Measurements from ENCODE around the gene NTN1. TPM values are rescaled to one million over a fixed set of nuclear protein-coding genes. Genes with fewer than 3 reads are reported as not detected.
"Not testable (repeated sequence)": the region's sequence is repeated elsewhere in the genome, so short reads cannot be mapped to it uniquely, and the experiment has no call there.

Gene NTN1
- 7.8 TPM for total RNA-seq
- long read RNA-seq, partial matches to known transcripts: 1 of 11 reads
- long read RNA-seq, other reads (novel, unspliced or antisense): 10 of 11 reads

- TF ChIP-seq CTCF (IDR thresholded peaks at IDR 0.05): no peak
- DNase-seq (peak; percentile 58), ATAC-seq (peak; percentile 68 to 74)
- H3K9me3 ChIP-seq: no peaks in the 10 kb centered on the region
- intact Hi-C loops (cut with DNase I): no loop called here
- peak within 1 kb of the TSS; percentile 70 for H3K4me3 ChIP-seq
- H3K36me3 ChIP-seq: no peaks in the 10 kb centered on the region
- peaks cover 79% of the 10 kb centered on the region for H3K27me3 ChIP-seq (ENCODE audit: low read depth)
- peak within 1 kb of the TSS; percentile 41 for H3K27ac ChIP-seq
- H3K4me1 ChIP-seq: peaks cover 30% of the 10 kb centered on the region
Measured at GRCh38 chr17:9021158-9021991, at the start of gene NTN1. TSS of gene NTN1 (plus strand) at chr17:9021510. CDS start at chr17:9022374, 864 bp downstream.

- Histone ChIP-seq H3K4me1 (no peaks in the 10 kb centered on the region), H3K4me3 (no peak overlapping the region), H3K9me3 (no peaks in the 10 kb centered on the region), H3K27me3 (ENCODE audit: low read depth) (no peaks in the 10 kb centered on the region), H3K36me3 (no peaks in the 10 kb centered on the region), H3K27ac (no peak overlapping the region)
- TF ChIP-seq CTCF (IDR thresholded peaks at IDR 0.05): no peak
- DNase-seq: no peak
- intact Hi-C loops (cut with DNase I): no loop called here
- ATAC-seq: peak in 1 of 2 donors; percentile 42
Measured at GRCh38 chr17:8975091-8975725, 46.1 kb upstream of the NTN1 start.

GRCh38 chr17:8976638-8977037, 44.7 kb upstream of the NTN1 start:
- TF ChIP-seq CTCF (IDR thresholded peaks at IDR 0.05): no peak

GRCh38 chr17:8979715-8980114, 41.6 kb upstream of the NTN1 start:
- Histone ChIP-seq H3K4me3 (no peak overlapping the region), H3K27me3 (ENCODE audit: low read depth) (no peaks in the 10 kb centered on the region), H3K9me3 (no peaks in the 10 kb centered on the region), H3K36me3 (no peaks in the 10 kb centered on the region), H3K27ac (no peak overlapping the region), H3K4me1 (no peaks in the 10 kb centered on the region)
- intact Hi-C loops (cut with DNase I): no loop called here
- ATAC-seq: no peak
- no peak for DNase-seq
- TF ChIP-seq CTCF (IDR thresholded peaks at IDR 0.05): no peak

More at GRCh38 chr17:8976638-8977037, 44.7 kb upstream of the NTN1 start:
- no peaks in the 10 kb centered on the region for H3K27me3 ChIP-seq (ENCODE audit: low read depth)
- intact Hi-C loops (cut with DNase I): no loop called here
- H3K4me1 ChIP-seq: no peaks in the 10 kb centered on the region
- H3K9me3 ChIP-seq: no peaks in the 10 kb centered on the region
- H3K36me3 ChIP-seq: no peaks in the 10 kb centered on the region
- no peak for ATAC-seq
- no peak overlapping the region for H3K27ac ChIP-seq
- no peak for DNase-seq
- H3K4me3 ChIP-seq: no peak overlapping the region

- Histone ChIP-seq H3K9me3 (no peaks in the 10 kb centered on the region), H3K4me1 (peaks cover 6% of the 10 kb centered on the region), H3K36me3 (no peaks in the 10 kb centered on the region), H3K27me3 (ENCODE audit: low read depth) (no peaks in the 10 kb centered on the region), H3K4me3 (no peak overlapping the region), H3K27ac (no peak overlapping the region)
- intact Hi-C loops (cut with DNase I): no loop called here
- no peak for TF ChIP-seq CTCF (IDR thresholded peaks at IDR 0.05)
- ATAC-seq (no peak), DNase-seq (no peak)
Measured at GRCh38 chr17:8981443-8981842, 39.9 kb upstream of the NTN1 start.

- intact Hi-C loops (cut with DNase I); H3K4me1 ChIP-seq; H3K27ac ChIP-seq; H3K4me3 ChIP-seq; ATAC-seq; H3K9me3 ChIP-seq; H3K27me3 ChIP-seq (ENCODE audit: low read depth); DNase-seq; H3K36me3 ChIP-seq: not testable (repeated sequence)
Measured at GRCh38 chr17:8984225-8984624, 37.1 kb upstream of the NTN1 start.

All from lower lobe of right lung (tissue), 2 donors.